Bronchial epithelial cell (primary cell): ENCODE measurements around the gene PLA2G2F. TPM values are rescaled to one million over a fixed set of nuclear protein-coding genes. Genes with fewer than 3 reads are reported as not detected.
"Not testable (repeated sequence)": the region's sequence is repeated elsewhere in the genome, so short reads cannot be mapped to it uniquely, and the experiment has no call there.

Experiments
- DNase-seq: peaks from one replicate; pipeline ENCODE4 v3.0.0-alpha.2; 2010; ENCODE audit warnings: low read depth
- FAIRE-seq: peaks from 2 replicates; lab custom pipeline; 2011; peaks lifted over from hg19 to GRCh38; lab: Jason Lieb, UNC
- H3K27me3 ChIP-seq: 2 replicates; pipeline ENCODE4 v1.5.1; 2011; ENCODE audit warnings: low read length; ENCODE audit not compliant: control insufficient read depth, insufficient read depth
- H3K36me3 ChIP-seq: 2 replicates; pipeline ENCODE4 v1.5.1; 2011; ENCODE audit warnings: low read length; ENCODE audit not compliant: control insufficient read depth, insufficient read depth
- H3K4me3 ChIP-seq: 2 replicates; pipeline ENCODE4 v1.5.1; 2011; ENCODE audit warnings: mild to moderate bottlenecking, low read depth, low read length, control low read depth
- total RNA-seq: library from RNA; depleted of rRNA; stranded (reverse); fragments of >200 nt; gene quantifications from 2 replicates; pipeline ENCODE4 v1.2.1, GENCODE V29; 2014
- TF ChIP-seq, protein P1 (sequence below): IDR thresholded peaks from 2 replicates; pipeline ENCODE4 v1.5.1; 2011; ENCODE audit warnings: mild to moderate bottlenecking, moderate library complexity, low read length, control low read depth, inconsistent platforms; ENCODE audit not compliant: insufficient read depth, severe bottlenecking

The PLA2G2F gene
- total RNA-seq, 1 donor from 2014 or later, result not detected

DNA sequence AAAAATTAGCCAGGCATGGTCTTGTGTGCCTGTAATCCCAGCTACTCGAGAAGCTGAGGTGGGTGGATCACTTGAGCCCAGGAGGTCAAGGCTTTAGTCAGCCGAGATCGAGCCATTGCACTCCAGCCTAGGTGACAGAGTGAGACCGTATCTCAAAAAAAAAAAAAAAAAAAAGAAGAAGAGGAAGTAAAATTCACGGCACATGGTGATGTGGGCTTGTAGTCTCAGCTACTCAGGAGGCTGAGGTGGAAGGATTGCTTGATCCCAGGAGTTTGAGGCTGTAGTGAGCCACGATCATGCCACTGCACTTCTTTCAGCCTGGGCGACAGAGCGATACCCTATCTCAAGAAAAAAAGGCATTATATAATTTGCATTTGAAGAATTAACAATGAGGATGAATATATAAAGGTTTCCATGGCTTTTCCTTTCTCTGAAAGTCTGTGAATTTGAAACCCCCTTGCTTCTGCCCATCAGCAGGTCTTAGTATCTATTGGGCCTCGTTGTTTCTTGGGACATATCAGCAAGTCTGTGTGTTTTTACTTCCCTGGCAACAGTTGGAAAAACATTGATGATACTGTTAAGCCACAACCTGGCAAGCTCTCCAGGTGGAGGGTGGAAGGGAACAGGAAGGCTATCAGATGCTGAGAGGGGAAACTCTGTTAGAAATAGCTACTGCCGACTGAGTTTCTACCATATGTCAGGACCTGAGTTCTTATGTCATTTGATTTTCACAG lies 15.2 kb upstream of the PLA2G2F start:
- Histone ChIP-seq H3K36me3 (no peaks in the 10 kb centered on the region), H3K4me3 (no peak overlapping the region), H3K27me3 (peaks cover 4% of the 10 kb centered on the region)
- DNase-seq, result peak; percentile 8
- FAIRE-seq, result no peak
- TF ChIP-seq, protein P1, sequence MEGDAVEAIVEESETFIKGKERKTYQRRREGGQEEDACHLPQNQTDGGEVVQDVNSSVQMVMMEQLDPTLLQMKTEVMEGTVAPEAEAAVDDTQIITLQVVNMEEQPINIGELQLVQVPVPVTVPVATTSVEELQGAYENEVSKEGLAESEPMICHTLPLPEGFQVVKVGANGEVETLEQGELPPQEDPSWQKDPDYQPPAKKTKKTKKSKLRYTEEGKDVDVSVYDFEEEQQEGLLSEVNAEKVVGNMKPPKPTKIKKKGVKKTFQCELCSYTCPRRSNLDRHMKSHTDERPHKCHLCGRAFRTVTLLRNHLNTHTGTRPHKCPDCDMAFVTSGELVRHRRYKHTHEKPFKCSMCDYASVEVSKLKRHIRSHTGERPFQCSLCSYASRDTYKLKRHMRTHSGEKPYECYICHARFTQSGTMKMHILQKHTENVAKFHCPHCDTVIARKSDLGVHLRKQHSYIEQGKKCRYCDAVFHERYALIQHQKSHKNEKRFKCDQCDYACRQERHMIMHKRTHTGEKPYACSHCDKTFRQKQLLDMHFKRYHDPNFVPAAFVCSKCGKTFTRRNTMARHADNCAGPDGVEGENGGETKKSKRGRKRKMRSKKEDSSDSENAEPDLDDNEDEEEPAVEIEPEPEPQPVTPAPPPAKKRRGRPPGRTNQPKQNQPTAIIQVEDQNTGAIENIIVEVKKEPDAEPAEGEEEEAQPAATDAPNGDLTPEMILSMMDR, result no peak

DNA sequence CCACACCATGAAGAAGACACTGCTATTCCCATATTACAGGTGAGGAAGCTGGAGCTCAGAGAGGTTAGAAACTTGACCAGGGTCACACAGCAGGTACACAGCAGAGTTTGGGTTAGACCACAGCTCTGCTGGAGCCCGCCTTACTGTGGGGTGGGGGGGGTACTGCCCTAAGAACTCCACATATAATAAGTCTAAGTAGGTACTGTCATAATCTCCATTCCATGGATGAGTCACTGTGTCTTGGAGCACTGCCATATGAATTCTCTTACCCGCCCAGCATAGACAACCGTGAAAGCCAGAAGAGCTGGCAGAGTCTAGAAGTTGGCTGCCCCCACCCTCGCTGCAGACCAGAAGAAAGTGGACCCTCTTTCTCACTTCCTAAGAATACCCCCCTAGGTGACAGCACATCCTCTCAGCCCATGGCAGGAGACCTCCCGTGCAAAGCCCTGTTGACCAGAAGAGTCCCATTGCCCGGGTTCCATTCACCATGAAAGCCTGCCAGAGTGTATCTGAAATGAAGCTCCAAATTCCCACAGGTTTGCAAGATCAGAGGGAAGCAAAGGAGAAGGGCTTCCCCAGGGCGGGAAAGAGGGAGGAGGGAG lies 14.6 kb upstream of the PLA2G2F start:
- TF ChIP-seq, protein P1, result no peak
- FAIRE-seq (no peak), DNase-seq (peak; percentile 86)
- Histone ChIP-seq H3K4me3 (no peak overlapping the region), H3K27me3 (peaks cover 4% of the 10 kb centered on the region), H3K36me3 (no peaks in the 10 kb centered on the region)

DNA sequence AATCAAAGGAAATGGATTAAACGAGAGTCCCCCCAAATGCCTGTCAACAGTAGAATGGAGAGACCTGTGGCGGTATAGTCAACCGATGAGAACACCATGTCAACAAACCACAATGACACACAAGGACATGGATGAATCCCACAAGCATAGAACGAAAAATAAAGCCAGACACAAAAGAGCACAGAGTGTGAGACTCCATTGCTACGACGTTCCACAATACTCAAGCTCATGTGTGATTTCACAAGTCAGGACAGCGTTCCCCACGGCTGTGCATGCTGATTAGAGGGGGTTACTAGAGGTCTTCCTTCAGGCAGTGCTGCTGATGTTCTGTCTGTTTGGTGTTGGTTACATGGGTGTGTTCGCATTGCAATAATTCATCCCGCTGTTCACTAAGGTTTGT lies 14.0 kb upstream of the PLA2G2F start:
- TF ChIP-seq, protein P1, result no peak
- Histone ChIP-seq H3K27me3 (peaks cover 4% of the 10 kb centered on the region), H3K4me3 (no peak overlapping the region), H3K36me3 (no peaks in the 10 kb centered on the region)
- FAIRE-seq (peak; percentile 83), DNase-seq (no peak)

DNA sequence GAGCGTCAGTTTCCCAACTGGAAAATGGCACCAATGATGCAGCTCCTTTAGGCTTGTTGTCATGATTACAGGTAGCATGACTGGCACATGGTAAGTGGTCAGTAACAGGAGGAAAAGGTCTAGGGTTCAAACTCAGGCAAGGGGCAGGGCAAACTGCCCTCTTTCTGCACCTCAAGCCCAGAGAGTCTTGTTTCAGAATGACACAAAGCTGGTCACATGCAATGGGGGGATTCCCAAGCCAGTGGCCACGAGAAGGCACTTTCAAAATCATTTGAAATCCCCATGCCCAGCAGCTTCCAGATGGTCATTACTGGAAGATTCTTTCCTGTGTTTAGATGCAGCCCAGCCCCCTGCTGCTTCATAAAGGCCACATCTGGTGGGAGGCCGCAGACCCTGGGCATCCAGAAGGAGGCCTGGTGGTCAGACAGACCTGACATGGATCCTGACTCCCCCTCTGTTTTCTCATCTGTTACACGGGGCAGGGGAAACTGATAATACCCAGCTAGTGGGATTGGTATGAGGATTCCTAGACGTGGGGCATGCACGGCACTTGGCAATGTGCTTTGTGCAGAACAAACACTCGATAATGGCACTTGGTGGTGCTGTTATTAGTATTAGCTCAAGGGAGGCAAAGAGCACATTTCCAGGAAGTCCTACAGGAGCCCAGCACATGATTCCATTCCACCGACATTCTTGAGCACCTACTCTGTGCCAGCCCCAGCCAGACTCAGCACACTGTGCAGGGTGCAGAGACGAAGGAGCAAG lies 12.9 kb upstream of the PLA2G2F start:
- Histone ChIP-seq H3K27me3 (peaks cover 4% of the 10 kb centered on the region), H3K36me3 (no peaks in the 10 kb centered on the region), H3K4me3 (no peak overlapping the region)
- FAIRE-seq (no peak), DNase-seq (no peak)
- TF ChIP-seq, protein P1, result no peak

DNA sequence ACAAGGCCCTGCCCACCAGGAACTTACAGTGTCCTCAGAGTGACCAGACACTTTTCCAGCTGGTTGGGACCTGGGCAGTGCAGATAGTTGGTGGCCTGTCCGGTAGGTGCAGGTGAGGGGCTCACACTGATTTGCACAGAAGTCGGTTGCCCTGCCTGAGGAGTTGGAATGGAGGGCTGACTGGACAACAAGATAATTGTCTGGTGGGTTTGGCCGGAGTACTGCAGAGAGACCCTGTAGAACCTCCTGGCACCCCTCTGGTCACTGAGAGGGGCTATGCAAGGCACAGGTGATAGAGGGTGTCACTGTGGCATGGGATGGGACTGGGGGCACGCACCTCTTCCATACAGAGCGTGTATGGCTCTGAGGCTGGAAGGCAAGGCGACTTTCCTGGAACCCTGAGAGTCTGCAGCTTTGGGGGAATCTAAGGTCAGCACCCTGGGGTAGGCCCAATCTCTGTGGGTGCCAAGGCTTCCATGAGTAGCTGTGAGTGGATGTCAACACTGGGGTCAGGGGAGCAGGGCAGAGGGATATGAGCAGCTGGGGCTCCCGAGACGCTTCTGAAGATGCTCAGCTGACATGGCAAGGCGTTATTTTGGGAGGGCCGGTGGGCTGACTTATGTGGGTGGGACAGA lies 12.2 kb upstream of the PLA2G2F start:
- DNase-seq (no peak), FAIRE-seq (no peak)
- TF ChIP-seq, protein P1, result no peak
- H3K4me3 ChIP-seq, result no peak overlapping the region
- peaks cover 3% of the 10 kb centered on the region for H3K27me3 ChIP-seq
- no peaks in the 10 kb centered on the region for H3K36me3 ChIP-seq

DNA sequence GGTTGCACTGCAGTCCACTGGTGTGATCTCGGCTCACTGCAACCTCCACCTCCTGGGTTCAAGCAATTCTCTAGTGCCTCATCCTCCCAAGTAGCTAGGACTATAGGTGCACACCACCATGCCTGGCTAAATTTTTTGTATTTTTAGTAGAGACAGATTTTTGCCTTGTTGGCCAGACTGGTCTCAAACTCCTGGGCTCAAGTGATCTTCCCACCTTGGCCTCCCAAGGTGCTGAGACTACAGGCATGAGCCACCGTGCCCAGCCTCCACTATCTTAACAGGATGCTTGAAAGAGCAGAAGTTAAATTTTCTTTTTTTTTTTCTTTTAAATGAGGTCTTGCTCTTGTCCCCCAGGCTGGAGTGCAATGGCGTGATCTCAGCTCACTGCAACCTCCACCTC lies 8.6 kb upstream of the PLA2G2F start:
- not testable (repeated sequence) for DNase-seq, FAIRE-seq, H3K4me3 ChIP-seq

More for the DNA sequence above, 8.6 kb upstream of the PLA2G2F start:
- not testable (repeated sequence) for H3K36me3 ChIP-seq, H3K27me3 ChIP-seq
